Measurements from ENCODE around the gene CHRNG.

Gene CHRNG

GRCh38 chr2:232567721-232568120 lies 28.2 kb downstream of the CHRNG start:
- TF ChIP-seq CEBPB (IDR thresholded peaks at IDR 0.05) (no peak), FOXM1 (IDR thresholded peaks at IDR 0.05; ENCODE audit: borderline replicate concordance, low read depth) (no peak)

DNA sequence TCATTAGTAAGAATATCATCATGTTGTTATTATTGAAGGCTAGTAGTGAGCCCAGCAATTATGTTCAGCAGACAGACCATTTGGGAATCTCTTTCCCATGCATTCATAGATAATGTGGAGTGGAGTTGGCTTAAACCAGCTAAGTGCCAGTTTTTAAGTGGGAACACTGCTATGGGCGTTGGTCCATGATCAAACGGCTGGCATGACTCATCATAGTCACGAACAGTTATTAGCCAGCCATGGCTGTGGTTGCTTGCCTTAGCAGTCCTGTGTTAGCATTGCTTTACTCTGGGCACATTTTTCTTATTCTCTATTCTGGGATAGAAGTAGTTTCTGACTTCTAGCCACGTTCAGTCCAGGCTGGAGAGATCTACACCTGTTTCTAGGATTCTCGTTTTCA lies 28.7 kb downstream of the CHRNG start:
- TF ChIP-seq CREB1 (IDR thresholded peaks at IDR 0.05; ENCODE audit: low read depth): no peak
- TF ChIP-seq, protein P1, sequence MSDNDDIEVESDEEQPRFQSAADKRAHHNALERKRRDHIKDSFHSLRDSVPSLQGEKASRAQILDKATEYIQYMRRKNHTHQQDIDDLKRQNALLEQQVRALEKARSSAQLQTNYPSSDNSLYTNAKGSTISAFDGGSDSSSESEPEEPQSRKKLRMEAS (IDR thresholded peaks at IDR 0.05): no peak
- TF ChIP-seq TCF12 (IDR thresholded peaks at IDR 0.05; ENCODE audit: low read depth): no peak
- no peak for TF ChIP-seq RAD21 (IDR thresholded peaks at IDR 0.05; ENCODE audit: low read depth)
- no peak for TF ChIP-seq FOXM1 (IDR thresholded peaks at IDR 0.05; ENCODE audit: borderline replicate concordance, low read depth)
- TF ChIP-seq, protein P2, sequence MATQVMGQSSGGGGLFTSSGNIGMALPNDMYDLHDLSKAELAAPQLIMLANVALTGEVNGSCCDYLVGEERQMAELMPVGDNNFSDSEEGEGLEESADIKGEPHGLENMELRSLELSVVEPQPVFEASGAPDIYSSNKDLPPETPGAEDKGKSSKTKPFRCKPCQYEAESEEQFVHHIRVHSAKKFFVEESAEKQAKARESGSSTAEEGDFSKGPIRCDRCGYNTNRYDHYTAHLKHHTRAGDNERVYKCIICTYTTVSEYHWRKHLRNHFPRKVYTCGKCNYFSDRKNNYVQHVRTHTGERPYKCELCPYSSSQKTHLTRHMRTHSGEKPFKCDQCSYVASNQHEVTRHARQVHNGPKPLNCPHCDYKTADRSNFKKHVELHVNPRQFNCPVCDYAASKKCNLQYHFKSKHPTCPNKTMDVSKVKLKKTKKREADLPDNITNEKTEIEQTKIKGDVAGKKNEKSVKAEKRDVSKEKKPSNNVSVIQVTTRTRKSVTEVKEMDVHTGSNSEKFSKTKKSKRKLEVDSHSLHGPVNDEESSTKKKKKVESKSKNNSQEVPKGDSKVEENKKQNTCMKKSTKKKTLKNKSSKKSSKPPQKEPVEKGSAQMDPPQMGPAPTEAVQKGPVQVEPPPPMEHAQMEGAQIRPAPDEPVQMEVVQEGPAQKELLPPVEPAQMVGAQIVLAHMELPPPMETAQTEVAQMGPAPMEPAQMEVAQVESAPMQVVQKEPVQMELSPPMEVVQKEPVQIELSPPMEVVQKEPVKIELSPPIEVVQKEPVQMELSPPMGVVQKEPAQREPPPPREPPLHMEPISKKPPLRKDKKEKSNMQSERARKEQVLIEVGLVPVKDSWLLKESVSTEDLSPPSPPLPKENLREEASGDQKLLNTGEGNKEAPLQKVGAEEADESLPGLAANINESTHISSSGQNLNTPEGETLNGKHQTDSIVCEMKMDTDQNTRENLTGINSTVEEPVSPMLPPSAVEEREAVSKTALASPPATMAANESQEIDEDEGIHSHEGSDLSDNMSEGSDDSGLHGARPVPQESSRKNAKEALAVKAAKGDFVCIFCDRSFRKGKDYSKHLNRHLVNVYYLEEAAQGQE (IDR thresholded peaks at IDR 0.05; ENCODE audit: low read depth): no peak
- TF ChIP-seq CEBPB (IDR thresholded peaks at IDR 0.05): no peak
- TF ChIP-seq YY1 (IDR thresholded peaks at IDR 0.05; ENCODE audit: low read depth): no peak
- no peak for TF ChIP-seq EGR1 (IDR thresholded peaks at IDR 0.05)
- TF ChIP-seq EP300 (IDR thresholded peaks at IDR 0.05; ENCODE audit: borderline replicate concordance): no peak
- TF ChIP-seq NFIC (IDR thresholded peaks at IDR 0.05): no peak
- TF ChIP-seq TAF1 (IDR thresholded peaks at IDR 0.05; ENCODE audit: low read depth): no peak
- no peak for TF ChIP-seq TEAD4 (IDR thresholded peaks at IDR 0.05)
- TF ChIP-seq, protein P3, sequence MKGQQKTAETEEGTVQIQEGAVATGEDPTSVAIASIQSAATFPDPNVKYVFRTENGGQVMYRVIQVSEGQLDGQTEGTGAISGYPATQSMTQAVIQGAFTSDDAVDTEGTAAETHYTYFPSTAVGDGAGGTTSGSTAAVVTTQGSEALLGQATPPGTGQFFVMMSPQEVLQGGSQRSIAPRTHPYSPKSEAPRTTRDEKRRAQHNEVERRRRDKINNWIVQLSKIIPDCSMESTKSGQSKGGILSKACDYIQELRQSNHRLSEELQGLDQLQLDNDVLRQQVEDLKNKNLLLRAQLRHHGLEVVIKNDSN (IDR thresholded peaks at IDR 0.05): no peak
- no peak for TF ChIP-seq ZBTB7A (IDR thresholded peaks at IDR 0.05; ENCODE audit: low read depth)

DNA sequence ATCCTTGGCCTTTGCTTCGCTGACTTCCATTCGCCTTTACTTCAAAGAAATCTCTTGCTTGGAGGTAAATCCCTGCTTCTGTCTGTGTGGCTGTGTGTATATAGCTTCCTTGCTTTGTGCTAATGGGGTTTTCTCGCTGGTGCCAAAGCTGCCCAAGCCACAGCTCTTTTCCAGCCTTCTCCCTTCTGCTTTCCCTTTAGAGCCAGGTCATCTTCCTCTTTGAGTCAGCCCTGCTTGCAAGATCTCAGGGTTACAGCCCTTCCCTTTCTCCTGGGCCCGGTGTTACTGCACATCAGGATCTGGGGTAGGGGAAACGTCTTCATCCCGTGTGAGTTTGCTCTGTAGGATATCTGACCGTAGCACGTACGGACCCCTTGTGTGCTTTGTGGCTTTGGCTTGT lies 30.0 kb downstream of the CHRNG start:
- TF ChIP-seq ZBTB7A (IDR thresholded peaks at IDR 0.05; ENCODE audit: low read depth): no peak
- TF ChIP-seq YY1 (IDR thresholded peaks at IDR 0.05; ENCODE audit: low read depth): no peak
- TF ChIP-seq CEBPB (IDR thresholded peaks at IDR 0.05): no peak
- no peak for TF ChIP-seq TAF1 (IDR thresholded peaks at IDR 0.05; ENCODE audit: low read depth)
- TF ChIP-seq CREB1 (IDR thresholded peaks at IDR 0.05; ENCODE audit: low read depth): no peak
- TF ChIP-seq NFIC (IDR thresholded peaks at IDR 0.05): no peak

DNA sequence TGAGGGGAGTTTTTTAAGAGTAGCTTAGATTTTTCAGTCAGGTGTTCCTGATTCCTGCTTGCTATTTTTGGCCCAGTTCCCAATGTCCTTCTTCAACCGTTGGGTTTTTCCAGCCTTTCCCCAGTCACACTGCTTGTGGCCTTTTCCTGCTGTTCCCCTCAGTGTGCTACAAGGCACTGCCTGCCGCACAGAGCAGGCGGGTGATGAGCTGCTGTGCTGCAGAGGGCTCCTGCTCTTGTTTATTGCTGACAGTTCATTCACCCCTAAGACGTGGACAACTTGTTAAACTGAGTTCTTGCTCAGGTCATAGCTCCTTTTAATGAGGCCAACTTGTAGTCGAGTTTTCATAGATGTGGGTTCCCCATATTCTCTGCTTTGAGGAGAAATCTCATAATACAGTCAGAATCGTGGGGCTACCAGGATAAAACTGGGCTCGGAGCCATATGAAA lies 31.6 kb downstream of the CHRNG start:
- TF ChIP-seq CREB1 (IDR thresholded peaks at IDR 0.05; ENCODE audit: low read depth): no peak
- TF ChIP-seq, protein P1 (IDR thresholded peaks at IDR 0.05): no peak
- no peak for TF ChIP-seq TAF1 (IDR thresholded peaks at IDR 0.05; ENCODE audit: low read depth)
- TF ChIP-seq TCF12 (IDR thresholded peaks at IDR 0.05; ENCODE audit: low read depth): no peak
- no peak for TF ChIP-seq EGR1 (IDR thresholded peaks at IDR 0.05)
- TF ChIP-seq, protein P3 (IDR thresholded peaks at IDR 0.05): no peak
- no peak for TF ChIP-seq RAD21 (IDR thresholded peaks at IDR 0.05; ENCODE audit: low read depth)
- no peak for TF ChIP-seq TEAD4 (IDR thresholded peaks at IDR 0.05)
- TF ChIP-seq NFIC (IDR thresholded peaks at IDR 0.05): no peak
- TF ChIP-seq ZBTB7A (IDR thresholded peaks at IDR 0.05; ENCODE audit: low read depth): no peak
- TF ChIP-seq, protein P2 (IDR thresholded peaks at IDR 0.05; ENCODE audit: low read depth): no peak
- TF ChIP-seq CEBPB (IDR thresholded peaks at IDR 0.05): no peak
- TF ChIP-seq FOXM1 (IDR thresholded peaks at IDR 0.05; ENCODE audit: borderline replicate concordance, low read depth): no peak
- TF ChIP-seq EP300 (IDR thresholded peaks at IDR 0.05; ENCODE audit: borderline replicate concordance): no peak
- no peak for TF ChIP-seq YY1 (IDR thresholded peaks at IDR 0.05; ENCODE audit: low read depth)

DNA sequence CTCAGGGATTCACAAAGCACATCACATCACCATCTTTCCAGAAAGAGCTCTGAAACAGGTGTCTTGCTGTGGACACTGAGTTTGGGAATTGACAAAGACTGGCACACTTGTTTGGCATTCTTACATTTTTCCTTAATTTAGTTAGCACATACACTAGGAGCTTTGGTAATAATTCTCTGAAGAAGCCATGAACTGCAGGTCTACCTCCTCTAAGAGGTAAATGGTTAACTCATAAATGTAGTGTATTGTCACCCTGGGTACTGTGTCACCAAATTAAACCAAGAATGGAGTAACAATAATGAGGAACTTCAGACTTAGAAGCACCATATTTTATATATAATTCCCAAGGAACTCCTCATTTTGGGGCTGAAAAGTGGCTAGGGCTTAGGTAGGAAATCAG lies 33.5 kb downstream of the CHRNG start:
- TF ChIP-seq TAF1 (IDR thresholded peaks at IDR 0.05; ENCODE audit: low read depth): no peak
- TF ChIP-seq CEBPB (IDR thresholded peaks at IDR 0.05): no peak
- TF ChIP-seq, protein P1 (IDR thresholded peaks at IDR 0.05): no peak
- no peak for TF ChIP-seq FOXM1 (IDR thresholded peaks at IDR 0.05; ENCODE audit: borderline replicate concordance, low read depth)
- no peak for TF ChIP-seq TEAD4 (IDR thresholded peaks at IDR 0.05)
- no peak for TF ChIP-seq EP300 (IDR thresholded peaks at IDR 0.05; ENCODE audit: borderline replicate concordance)
- no peak for TF ChIP-seq NFIC (IDR thresholded peaks at IDR 0.05)

GRCh38 chr2:232573771-232574435 lies 34.4 kb downstream of the CHRNG start:
- no peak for TF ChIP-seq TEAD4 (IDR thresholded peaks at IDR 0.05)
- TF ChIP-seq YY1 (IDR thresholded peaks at IDR 0.05; ENCODE audit: low read depth): no peak
- no peak for TF ChIP-seq CEBPB (IDR thresholded peaks at IDR 0.05)
- TF ChIP-seq CREB1 (IDR thresholded peaks at IDR 0.05; ENCODE audit: low read depth): no peak
- TF ChIP-seq ZBTB7A (IDR thresholded peaks at IDR 0.05; ENCODE audit: low read depth): no peak
- no peak for TF ChIP-seq NFIC (IDR thresholded peaks at IDR 0.05)
- no peak for TF ChIP-seq TCF12 (IDR thresholded peaks at IDR 0.05; ENCODE audit: low read depth)
